ENCODE results near the gene SYCE3. TPM values are rescaled to one million over a fixed set of nuclear protein-coding genes. Genes with fewer than 3 reads are reported as not detected.
A peak's percentile ranks its signal among the peaks of the same experiment; 100 is the strongest.
"Not testable (repeated sequence)": the region's sequence is repeated elsewhere in the genome, so short reads cannot be mapped to it uniquely, and the experiment has no call there.

The SYCE3 gene
- total RNA-seq, 1 experiment from 2014 or later, result not detected

- CTCF ChIA-PET, result no interaction called here
- Mint-ChIP-seq H3K4me1 (ENCODE audit: low read depth, unreplicated experiment) (peaks cover 17% of the 10 kb centered on the region), H3K27ac (ENCODE audit: unreplicated experiment) (peak overlapping the region; percentile 66), H3K36me3 (ENCODE audit: insufficient read depth, unreplicated experiment) (peaks cover 62% of the 10 kb centered on the region), H3K9me3 (ENCODE audit: low read depth, unreplicated experiment) (no peaks in the 10 kb centered on the region), H3K4me3 (ENCODE audit: low read depth, unreplicated experiment) (no peak overlapping the region), H3K27me3 (ENCODE audit: unreplicated experiment) (no peaks in the 10 kb centered on the region)
- intact Hi-C loops (cut with micrococcal nuclease; ENCODE audit: unreplicated experiment), result no loop called here
- no TSS peak for BruUV-seq (replicated peaks)
- DNase-seq, result no peak
- TF ChIP-seq CTCF (IDR thresholded peaks at IDR 0.05; ENCODE audit: unreplicated experiment), result no peak
Observed at GRCh38 chr22:50522208-50522805, 40.4 kb downstream of the SYCE3 start.

- intact Hi-C loops (cut with micrococcal nuclease; ENCODE audit: unreplicated experiment), result no loop called here
- H3K9me3 Mint-ChIP-seq (ENCODE audit: low read depth, unreplicated experiment), result no peaks in the 10 kb centered on the region
- BruUV-seq (replicated peaks), result no TSS peak
- no peaks in the 10 kb centered on the region for H3K27me3 Mint-ChIP-seq (ENCODE audit: unreplicated experiment)
- H3K27ac Mint-ChIP-seq (ENCODE audit: unreplicated experiment), result no peak overlapping the region
- H3K4me3 Mint-ChIP-seq (ENCODE audit: low read depth, unreplicated experiment), result no peak overlapping the region
- peaks cover 62% of the 10 kb centered on the region for H3K36me3 Mint-ChIP-seq (ENCODE audit: insufficient read depth, unreplicated experiment)
- DNase-seq, result no peak
- H3K4me1 Mint-ChIP-seq (ENCODE audit: low read depth, unreplicated experiment), result peaks cover 11% of the 10 kb centered on the region
- CTCF ChIA-PET, result no interaction called here
- no peak for TF ChIP-seq CTCF (IDR thresholded peaks at IDR 0.05; ENCODE audit: unreplicated experiment)
Observed at GRCh38 chr22:50521710-50522109, 41.0 kb downstream of the SYCE3 start.

GRCh38 chr22:50520826-50521453 lies 41.8 kb downstream of the SYCE3 start:
- H3K27me3 Mint-ChIP-seq (ENCODE audit: unreplicated experiment), result no peaks in the 10 kb centered on the region
- H3K36me3 Mint-ChIP-seq (ENCODE audit: insufficient read depth, unreplicated experiment), result peaks cover 57% of the 10 kb centered on the region
- no peak for DNase-seq
- H3K27ac Mint-ChIP-seq (ENCODE audit: unreplicated experiment), result no peak overlapping the region
- no TSS peak for BruUV-seq (replicated peaks)
- H3K9me3 Mint-ChIP-seq (ENCODE audit: low read depth, unreplicated experiment), result no peaks in the 10 kb centered on the region
- CTCF ChIA-PET, result no interaction called here
- no peak overlapping the region for H3K4me3 Mint-ChIP-seq (ENCODE audit: low read depth, unreplicated experiment)
- no peak for TF ChIP-seq CTCF (IDR thresholded peaks at IDR 0.05; ENCODE audit: unreplicated experiment)
- H3K4me1 Mint-ChIP-seq (ENCODE audit: low read depth, unreplicated experiment), result peaks cover 10% of the 10 kb centered on the region
- intact Hi-C loops (cut with micrococcal nuclease; ENCODE audit: unreplicated experiment), result no loop called here

- H3K9me3 Mint-ChIP-seq (ENCODE audit: low read depth, unreplicated experiment); intact Hi-C loops (cut with micrococcal nuclease; ENCODE audit: unreplicated experiment); CTCF ChIA-PET; H3K27ac Mint-ChIP-seq (ENCODE audit: unreplicated experiment); DNase-seq; H3K27me3 Mint-ChIP-seq (ENCODE audit: unreplicated experiment); BruUV-seq (replicated peaks); H3K4me3 Mint-ChIP-seq (ENCODE audit: low read depth, unreplicated experiment): not testable (repeated sequence)
- H3K36me3 Mint-ChIP-seq (ENCODE audit: insufficient read depth, unreplicated experiment), result peaks cover 49% of the 10 kb centered on the region
- H3K4me1 Mint-ChIP-seq (ENCODE audit: low read depth, unreplicated experiment), result peaks cover 10% of the 10 kb centered on the region
Observed at GRCh38 chr22:50520184-50520583, 42.5 kb downstream of the SYCE3 start.

- Mint-ChIP-seq H3K4me3 (ENCODE audit: low read depth, unreplicated experiment) (no peak overlapping the region), H3K27ac (ENCODE audit: unreplicated experiment) (no peak overlapping the region), H3K27me3 (ENCODE audit: unreplicated experiment) (no peaks in the 10 kb centered on the region), H3K4me1 (ENCODE audit: low read depth, unreplicated experiment) (peaks cover under 1% of the 10 kb centered on the region), H3K36me3 (ENCODE audit: insufficient read depth, unreplicated experiment) (peaks cover 39% of the 10 kb centered on the region), H3K9me3 (ENCODE audit: low read depth, unreplicated experiment) (no peaks in the 10 kb centered on the region)
- no peak for DNase-seq
- no TSS peak for BruUV-seq (replicated peaks)
- TF ChIP-seq CTCF (IDR thresholded peaks at IDR 0.05; ENCODE audit: unreplicated experiment), result no peak
- CTCF ChIA-PET, result interaction anchor here (0.6 kb wide), 1 partner anchor 124 kb away, joined by 5 read pairs; no protein-coding TSS in a partner anchor
- intact Hi-C loops (cut with micrococcal nuclease; ENCODE audit: unreplicated experiment), result no loop called here
Observed at GRCh38 chr22:50519151-50519550, 43.6 kb downstream of the SYCE3 start.

All from Calu3 (cell line).